T-helper 2 cell treated with Interferon-gamma antibody and Interleukin-4, amounts not matched to agents 5 μg/mL and 100 μg/mL, for 36 hours (primary cell): ENCODE measurements around the gene SRSF2.

ENCODE experiments used
- DNase-seq: peaks from one replicate; pipeline ENCODE4 v3.0.0; 2021; ENCODE audit warnings: low spot score
- H3K27ac Mint-ChIP-seq: one replicate; pipeline ENCODE4 v1.8.0; 2021; ENCODE audit warnings: mild to moderate bottlenecking, mixed read lengths
- H3K27me3 Mint-ChIP-seq: one replicate; pipeline ENCODE4 v1.8.0; 2021; ENCODE audit warnings: low read depth, mixed read lengths
- H3K36me3 Mint-ChIP-seq: one replicate; pipeline ENCODE4 v1.8.0; 2021; ENCODE audit warnings: low read depth, mixed read lengths
- H3K4me1 Mint-ChIP-seq: one replicate; pipeline ENCODE4 v1.8.0; 2021; ENCODE audit warnings: low read depth, mixed read lengths
- H3K4me3 Mint-ChIP-seq: one replicate; pipeline ENCODE4 v1.8.0; 2022; ENCODE audit warnings: mild to moderate bottlenecking, moderate library complexity, mixed read lengths
- H3K9me3 Mint-ChIP-seq: one replicate; pipeline ENCODE4 v1.8.0; 2021; ENCODE audit warnings: mixed read lengths

SRSF2 gene, protein sequence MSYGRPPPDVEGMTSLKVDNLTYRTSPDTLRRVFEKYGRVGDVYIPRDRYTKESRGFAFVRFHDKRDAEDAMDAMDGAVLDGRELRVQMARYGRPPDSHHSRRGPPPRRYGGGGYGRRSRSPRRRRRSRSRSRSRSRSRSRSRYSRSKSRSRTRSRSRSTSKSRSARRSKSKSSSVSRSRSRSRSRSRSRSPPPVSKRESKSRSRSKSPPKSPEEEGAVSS

DNA sequence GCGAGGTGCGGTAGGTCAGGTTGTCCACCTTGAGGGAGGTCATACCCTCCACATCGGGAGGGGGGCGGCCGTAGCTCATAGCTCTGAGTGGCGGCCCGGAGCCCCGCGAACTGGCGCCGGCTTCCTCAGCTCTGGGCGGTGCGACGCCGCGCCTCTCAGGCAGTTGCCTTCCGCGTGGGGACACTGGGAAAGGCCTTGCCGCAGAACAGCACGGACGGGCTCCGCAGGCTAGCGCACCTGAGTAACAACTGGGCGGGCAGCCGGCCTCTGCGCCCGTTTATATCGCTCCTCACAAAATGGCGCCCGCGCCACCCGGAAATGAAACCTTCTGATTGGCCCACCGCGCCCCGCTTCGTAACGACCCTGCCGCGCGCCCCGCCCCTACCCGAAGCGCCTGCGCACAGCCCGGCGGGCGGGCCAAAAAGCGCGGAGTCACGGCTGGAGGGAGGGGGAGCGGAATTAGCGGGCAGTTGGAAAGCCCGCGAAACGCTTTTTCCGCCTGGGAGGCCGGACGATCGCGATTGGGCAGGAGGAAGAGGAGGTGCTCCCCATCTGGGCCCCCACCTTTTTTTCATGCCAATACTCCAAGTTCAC, at the start of gene SRSF2:
TSS of gene SRSF2 (minus strand) at position 250 of the 594 bp plus-strand sequence. CDS start at position 79, 171 bp downstream.
- H3K27ac Mint-ChIP-seq, result peak within 1 kb of the TSS; percentile 98
- H3K9me3 Mint-ChIP-seq, result no peaks in the 10 kb centered on the region
- peak; percentile 100 for DNase-seq
- peaks cover 32% of the 10 kb centered on the region for H3K4me1 Mint-ChIP-seq
- H3K27me3 Mint-ChIP-seq, result no peaks in the 10 kb centered on the region
- peaks cover 45% of the 10 kb centered on the region for H3K36me3 Mint-ChIP-seq
- peak within 1 kb of the TSS; percentile 96 for H3K4me3 Mint-ChIP-seq

DNA sequence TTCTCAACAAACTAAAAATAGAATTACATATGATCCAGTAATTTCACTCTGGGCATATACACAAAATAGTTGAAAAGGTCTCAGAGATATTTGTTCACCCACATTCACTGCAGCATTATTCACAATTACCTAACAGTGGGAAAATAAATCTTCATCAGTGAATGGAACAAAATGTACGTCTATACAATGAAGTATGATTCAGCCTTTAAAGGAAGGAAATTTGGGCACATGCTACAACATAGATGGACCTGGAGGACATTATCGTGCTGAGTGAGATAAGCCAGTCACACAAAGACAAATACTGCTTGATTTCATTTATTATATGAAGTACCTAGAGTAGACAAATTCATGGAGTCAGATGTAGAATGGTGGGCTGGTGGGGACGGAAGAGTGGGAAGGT, 47.8 kb upstream of the SRSF2 start:
- Mint-ChIP-seq H3K36me3 (peaks cover 2% of the 10 kb centered on the region), H3K27ac (no peak overlapping the region)

GRCh38 chr17:76783146-76783545, 46.0 kb upstream of the SRSF2 start:
- DNase-seq, result no peak

More for the DNA sequence above, 47.8 kb upstream of the SRSF2 start:
- Mint-ChIP-seq H3K27me3 (no peaks in the 10 kb centered on the region), H3K4me1 (peaks cover 16% of the 10 kb centered on the region), H3K4me3 (no peak overlapping the region), H3K9me3 (no peaks in the 10 kb centered on the region)
- no peak for DNase-seq

DNA sequence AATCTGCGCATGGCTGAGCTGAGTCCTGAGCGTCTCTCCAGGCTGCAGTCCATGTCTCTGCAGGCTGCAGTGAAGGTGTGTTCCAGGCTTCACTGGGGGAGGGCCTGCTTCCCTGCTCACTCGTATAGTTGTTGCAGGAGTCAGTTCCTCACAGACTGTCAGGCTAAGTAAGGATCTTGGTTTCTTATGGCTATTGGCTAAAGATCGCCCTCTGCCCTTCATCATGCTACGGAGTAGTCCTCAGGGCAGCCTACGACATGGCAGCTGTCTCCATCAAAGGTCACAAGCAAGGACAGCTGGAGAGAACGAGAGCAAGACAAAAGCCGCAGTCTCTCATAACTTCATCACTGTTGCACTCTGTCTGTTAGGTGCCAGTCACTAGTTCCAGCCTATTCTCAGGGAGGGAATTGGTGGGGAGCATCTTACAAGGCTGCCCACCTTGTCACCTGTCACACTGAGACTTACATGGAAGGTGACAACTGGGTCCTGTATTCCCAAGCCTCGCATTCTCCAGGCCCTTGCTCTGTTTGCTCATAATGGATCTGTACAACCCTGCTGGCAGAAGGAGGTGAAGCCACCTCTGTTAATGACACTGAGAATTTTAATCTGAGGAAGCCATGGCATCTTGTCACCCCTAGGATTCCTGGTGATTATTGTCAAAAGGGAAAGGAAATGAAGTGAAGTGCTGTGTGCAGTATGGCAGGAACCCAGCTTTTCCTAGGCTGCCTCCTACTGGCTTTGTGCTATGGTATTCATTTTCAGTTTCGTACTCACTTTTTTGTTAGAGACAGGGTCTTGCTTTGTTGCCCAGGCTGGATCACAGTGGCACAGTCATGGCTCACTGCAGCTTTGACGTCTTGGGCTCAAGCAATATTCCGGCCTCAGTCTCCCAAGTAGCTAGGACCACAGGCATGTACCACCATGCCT, 44.2 kb upstream of the SRSF2 start:
- H3K27ac Mint-ChIP-seq, result no peak overlapping the region
- H3K36me3 Mint-ChIP-seq, result peaks cover 11% of the 10 kb centered on the region
- H3K4me3 Mint-ChIP-seq, result no peak overlapping the region
- no peaks in the 10 kb centered on the region for H3K27me3 Mint-ChIP-seq
- DNase-seq, result no peak
- H3K4me1 Mint-ChIP-seq, result peaks cover under 1% of the 10 kb centered on the region
- no peaks in the 10 kb centered on the region for H3K9me3 Mint-ChIP-seq

More at GRCh38 chr17:76783146-76783545, 46.0 kb upstream of the SRSF2 start:
- no peak overlapping the region for H3K27ac Mint-ChIP-seq
- H3K36me3 Mint-ChIP-seq, result peaks cover 7% of the 10 kb centered on the region
- peaks cover 15% of the 10 kb centered on the region for H3K4me1 Mint-ChIP-seq
- no peak overlapping the region for H3K4me3 Mint-ChIP-seq
- H3K9me3 Mint-ChIP-seq, result no peaks in the 10 kb centered on the region
- H3K27me3 Mint-ChIP-seq, result no peaks in the 10 kb centered on the region

GRCh38 chr17:76775021-76775600, 38.0 kb upstream of the SRSF2 start:
- Mint-ChIP-seq H3K4me1 (peaks cover 16% of the 10 kb centered on the region), H3K4me3 (no peak overlapping the region), H3K36me3 (peaks cover 45% of the 10 kb centered on the region), H3K27ac (no peak overlapping the region), H3K9me3 (no peaks in the 10 kb centered on the region), H3K27me3 (no peaks in the 10 kb centered on the region)
- no peak for DNase-seq

DNA sequence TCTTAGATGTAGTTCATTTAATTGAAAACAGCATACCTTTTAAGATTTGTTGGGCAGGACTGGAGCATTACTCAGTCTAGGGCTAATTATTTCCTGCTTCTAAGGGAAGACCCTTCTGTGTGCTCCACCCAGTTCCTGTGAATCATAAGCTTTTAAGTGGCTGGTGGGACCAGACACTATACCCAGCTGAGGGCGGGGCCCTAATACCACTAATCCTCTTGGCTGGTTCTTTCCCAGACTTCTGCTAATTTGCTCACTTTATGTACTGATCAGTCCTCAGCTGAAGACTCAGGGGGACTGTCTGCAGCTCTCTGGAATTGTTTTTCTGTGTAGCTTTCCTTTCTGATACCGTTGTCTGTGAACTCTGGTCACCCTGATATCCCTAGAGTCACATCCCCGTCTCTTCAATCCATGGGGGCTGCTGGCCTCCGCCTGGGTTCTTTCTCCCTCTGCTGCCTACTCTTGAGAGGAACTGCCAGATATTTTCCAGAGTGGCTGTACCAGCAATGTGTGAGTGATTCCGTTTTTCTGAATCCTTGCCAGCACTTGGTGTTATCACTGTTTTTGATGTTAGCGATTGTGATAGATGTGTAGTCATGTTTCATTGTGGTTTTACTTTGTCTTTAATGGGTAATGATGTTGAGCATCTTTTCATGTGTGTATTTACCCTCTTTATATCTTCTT, 35.9 kb upstream of the SRSF2 start:
- Mint-ChIP-seq H3K27ac (peak overlapping the region; percentile 82), H3K4me3 (peak overlapping the region; percentile 70), H3K36me3 (peaks cover 46% of the 10 kb centered on the region), H3K27me3 (no peaks in the 10 kb centered on the region), H3K9me3 (no peaks in the 10 kb centered on the region), H3K4me1 (peaks cover 16% of the 10 kb centered on the region)
- DNase-seq, result peak; percentile 12

DNA sequence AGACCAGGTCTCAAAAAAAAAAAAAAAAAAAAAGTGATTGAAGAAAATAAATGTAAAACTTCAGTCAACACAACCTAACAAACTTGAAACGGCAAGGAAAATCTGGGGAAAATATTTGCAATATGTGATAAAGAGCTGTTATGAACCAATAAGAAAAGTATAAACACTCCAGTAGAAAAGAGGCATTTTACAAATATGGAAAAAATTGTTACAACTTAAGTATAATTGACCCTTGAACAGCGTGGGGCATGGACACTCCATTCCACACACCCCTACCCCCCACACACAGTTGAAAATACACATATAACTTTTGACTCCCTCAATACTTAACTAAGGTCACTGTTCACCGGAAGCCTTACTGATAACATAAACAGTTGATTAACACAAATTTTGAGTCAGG, 21.4 kb upstream of the SRSF2 start:
- Mint-ChIP-seq H3K4me3 (no peak overlapping the region), H3K27ac (no peak overlapping the region), H3K36me3 (peaks cover 22% of the 10 kb centered on the region), H3K4me1 (peaks cover 8% of the 10 kb centered on the region), H3K27me3 (no peaks in the 10 kb centered on the region), H3K9me3 (no peaks in the 10 kb centered on the region)
- no peak for DNase-seq

GRCh38 chr17:76757256-76757655, 20.1 kb upstream of the SRSF2 start:
- H3K36me3 Mint-ChIP-seq, result peaks cover 27% of the 10 kb centered on the region
- no peaks in the 10 kb centered on the region for H3K27me3 Mint-ChIP-seq
- no peak overlapping the region for H3K4me3 Mint-ChIP-seq
- H3K4me1 Mint-ChIP-seq, result peaks cover 20% of the 10 kb centered on the region
- H3K27ac Mint-ChIP-seq, result no peak overlapping the region
- DNase-seq, result no peak
- no peaks in the 10 kb centered on the region for H3K9me3 Mint-ChIP-seq

DNA sequence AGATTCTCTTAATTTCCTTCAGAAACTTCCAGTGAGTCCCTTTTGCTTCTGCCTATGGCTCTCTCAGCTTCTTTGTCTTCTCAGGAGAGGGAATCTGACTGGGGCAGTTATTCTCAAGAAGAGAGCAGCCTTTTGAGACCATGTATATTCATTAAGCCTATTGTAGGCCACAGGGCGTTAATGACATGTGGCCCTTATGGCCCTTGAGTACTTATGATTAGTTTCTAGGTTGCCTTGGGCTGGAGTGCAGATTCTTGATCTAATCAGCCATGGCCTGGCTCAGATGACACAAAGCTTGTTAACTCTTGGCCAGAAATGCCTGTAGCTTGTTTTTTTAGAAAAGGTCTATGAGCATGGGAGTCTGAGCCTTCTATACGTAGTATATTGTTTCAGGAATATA, 18.2 kb upstream of the SRSF2 start:
- no peaks in the 10 kb centered on the region for H3K27me3 Mint-ChIP-seq
- H3K9me3 Mint-ChIP-seq, result no peaks in the 10 kb centered on the region
- peaks cover 27% of the 10 kb centered on the region for H3K36me3 Mint-ChIP-seq
- no peak overlapping the region for H3K27ac Mint-ChIP-seq
- no peak overlapping the region for H3K4me3 Mint-ChIP-seq
- H3K4me1 Mint-ChIP-seq, result peaks cover 23% of the 10 kb centered on the region
- no peak for DNase-seq

DNA sequence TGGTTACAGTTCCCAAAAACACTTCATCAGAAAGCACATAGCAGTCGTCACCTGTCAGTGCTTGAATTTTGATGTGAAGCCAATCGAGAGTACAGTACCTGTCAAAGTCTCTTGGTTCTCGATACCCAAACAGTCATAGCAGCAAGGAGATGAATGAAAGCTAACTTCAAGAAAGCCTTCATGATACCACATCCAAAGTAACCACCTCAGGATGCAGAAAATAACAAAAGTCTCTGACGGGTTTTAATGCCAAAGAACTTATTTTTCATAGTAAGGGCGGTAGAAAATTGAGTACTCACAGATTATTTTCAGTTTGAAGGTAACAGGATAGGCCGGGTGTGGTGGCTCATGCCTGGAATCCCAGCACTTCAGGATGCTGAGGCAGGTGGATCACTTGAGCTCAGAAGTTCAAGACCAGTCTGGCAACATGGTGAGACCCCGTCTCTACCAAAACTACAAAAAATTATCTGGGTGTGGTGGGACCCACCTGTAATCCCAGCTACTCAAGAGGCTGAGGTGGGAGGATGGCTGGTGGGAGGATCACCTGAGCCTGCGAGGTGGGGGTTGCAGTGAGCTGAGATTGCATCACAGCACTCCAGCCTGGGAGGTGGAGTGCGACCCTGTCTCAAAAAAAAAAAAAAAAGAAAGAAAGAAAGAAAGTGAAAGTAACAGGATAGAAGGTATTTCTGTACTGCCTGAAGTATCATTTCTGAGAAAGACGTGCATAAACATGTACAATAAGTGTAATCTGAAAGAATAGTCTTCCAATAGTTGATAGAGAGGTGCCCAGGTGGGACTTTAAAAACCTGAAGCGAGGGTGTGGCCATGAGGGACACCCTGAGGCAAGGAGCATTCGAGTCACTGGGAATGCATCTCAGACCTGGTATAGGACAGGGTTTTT, 16.2 kb upstream of the SRSF2 start:
- H3K27ac Mint-ChIP-seq, result peak overlapping the region; percentile 91
- H3K36me3 Mint-ChIP-seq, result peaks cover 32% of the 10 kb centered on the region
- H3K9me3 Mint-ChIP-seq, result no peaks in the 10 kb centered on the region
- H3K4me3 Mint-ChIP-seq, result peak overlapping the region; percentile 87
- DNase-seq, result no peak
- peaks cover 23% of the 10 kb centered on the region for H3K4me1 Mint-ChIP-seq
- H3K27me3 Mint-ChIP-seq, result no peaks in the 10 kb centered on the region

GRCh38 chr17:76752006-76752405, 14.9 kb upstream of the SRSF2 start:
- Mint-ChIP-seq H3K4me3 (peak overlapping the region; percentile 56), H3K27me3 (no peaks in the 10 kb centered on the region), H3K4me1 (peaks cover 20% of the 10 kb centered on the region), H3K36me3 (peaks cover 28% of the 10 kb centered on the region), H3K27ac (peak overlapping the region; percentile 87), H3K9me3 (no peaks in the 10 kb centered on the region)
- DNase-seq, result no peak

- Mint-ChIP-seq H3K27ac (no peak overlapping the region), H3K36me3 (peaks cover 28% of the 10 kb centered on the region), H3K4me1 (peaks cover 20% of the 10 kb centered on the region), H3K9me3 (no peaks in the 10 kb centered on the region), H3K27me3 (no peaks in the 10 kb centered on the region), H3K4me3 (no peak overlapping the region)
- DNase-seq, result no peak
Observed at GRCh38 chr17:76751416-76751993, 14.4 kb upstream of the SRSF2 start.
